ENCODE data around the gene TBC1D19.

DNA sequence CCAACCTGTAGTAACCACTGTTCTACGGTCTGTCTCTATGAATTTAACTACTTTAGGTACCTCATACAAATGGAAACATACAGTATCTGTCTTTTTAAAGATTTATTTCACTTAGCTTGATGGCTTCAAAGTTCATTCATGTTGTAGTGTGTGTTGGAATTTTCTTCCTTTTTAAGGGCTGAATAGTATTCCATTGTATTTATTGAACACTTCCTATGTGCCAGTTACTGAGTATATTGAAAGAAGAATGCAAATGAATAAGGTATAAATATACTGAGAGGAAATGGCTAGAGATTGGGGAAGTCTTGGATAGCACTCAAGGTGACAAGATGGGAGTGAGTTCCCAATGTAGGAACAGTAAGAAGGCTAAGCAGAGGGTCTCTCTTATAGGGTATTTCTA is 17.3 kb downstream of the TBC1D19 start:
- TF ChIP-seq, protein P1, sequence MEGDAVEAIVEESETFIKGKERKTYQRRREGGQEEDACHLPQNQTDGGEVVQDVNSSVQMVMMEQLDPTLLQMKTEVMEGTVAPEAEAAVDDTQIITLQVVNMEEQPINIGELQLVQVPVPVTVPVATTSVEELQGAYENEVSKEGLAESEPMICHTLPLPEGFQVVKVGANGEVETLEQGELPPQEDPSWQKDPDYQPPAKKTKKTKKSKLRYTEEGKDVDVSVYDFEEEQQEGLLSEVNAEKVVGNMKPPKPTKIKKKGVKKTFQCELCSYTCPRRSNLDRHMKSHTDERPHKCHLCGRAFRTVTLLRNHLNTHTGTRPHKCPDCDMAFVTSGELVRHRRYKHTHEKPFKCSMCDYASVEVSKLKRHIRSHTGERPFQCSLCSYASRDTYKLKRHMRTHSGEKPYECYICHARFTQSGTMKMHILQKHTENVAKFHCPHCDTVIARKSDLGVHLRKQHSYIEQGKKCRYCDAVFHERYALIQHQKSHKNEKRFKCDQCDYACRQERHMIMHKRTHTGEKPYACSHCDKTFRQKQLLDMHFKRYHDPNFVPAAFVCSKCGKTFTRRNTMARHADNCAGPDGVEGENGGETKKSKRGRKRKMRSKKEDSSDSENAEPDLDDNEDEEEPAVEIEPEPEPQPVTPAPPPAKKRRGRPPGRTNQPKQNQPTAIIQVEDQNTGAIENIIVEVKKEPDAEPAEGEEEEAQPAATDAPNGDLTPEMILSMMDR (IDR thresholded peaks at IDR 0.05) = no peak
- no peak for TF ChIP-seq POLR2A (IDR thresholded peaks at IDR 0.05)
- TF ChIP-seq POLR2AphosphoS5 (IDR thresholded peaks at IDR 0.05) = no peak
- no peak for TF ChIP-seq EP300 (IDR thresholded peaks at IDR 0.05)

Measured in stomach (tissue), 4 donors.